ENCODE measurements around the gene CYB561. TPM values are rescaled to one million over a fixed set of nuclear protein-coding genes. Genes with fewer than 3 reads are reported as not detected.

The CYB561 gene
- total RNA-seq, 1 experiment from 2014 or later: 20.7 TPM

GRCh38 chr17:63451150-63451549, 5.0 kb upstream of the CYB561 start:
- no peak overlapping the region for H3K14ac ChIP-seq (ENCODE audit: insufficient read depth, low read length)
- no peak overlapping the region for H4K8ac ChIP-seq (replicated peaks; ENCODE audit: insufficient read length, low read depth, low read length)
- no peak overlapping the region for H3K18ac ChIP-seq (ENCODE audit: insufficient read length, low read depth, low read length)
- H3K27ac ChIP-seq (ENCODE audit: insufficient read length, low read depth, low read length): no peak overlapping the region
- peaks cover 19 to 29% of the 10 kb centered on the region in 2 experiments for H3K4me1 Mint-ChIP-seq
- H2AFZ ChIP-seq (ENCODE audit: low read length): no peak overlapping the region
- no peaks in the 10 kb centered on the region for H4K20me1 ChIP-seq (ENCODE audit: control insufficient read depth, insufficient read depth, insufficient read length)
- H3K23me2 ChIP-seq (ENCODE audit: insufficient read length, low read depth, low read length, poor library complexity, severe bottlenecking): peaks cover 7% of the 10 kb centered on the region
- H3K27ac Mint-ChIP-seq: no peak overlapping the region
- no peaks in the 10 kb centered on the region for H3K79me2 ChIP-seq (ENCODE audit: insufficient read depth, low read length)
- H3K9me3 Mint-ChIP-seq: peaks cover 8 to 10% of the 10 kb centered on the region in 2 experiments
- peaks cover 32% of the 10 kb centered on the region for H3K27me3 Mint-ChIP-seq (ENCODE audit: low read depth)
- H3K4me2 ChIP-seq (ENCODE audit: insufficient read depth, insufficient read length, low read length): no peak overlapping the region
- no peak overlapping the region for H2BK15ac ChIP-seq (ENCODE audit: low read depth, low read length)
- H3K27me3 ChIP-seq (ENCODE audit: insufficient read depth, low read length): no peaks in the 10 kb centered on the region
- no CpG with 5 or more reads among the region's 11 CpGs for WGBS (ENCODE audit: extremely low coverage, insufficient read length, low lambda C conversion rate)
- no peaks in the 10 kb centered on the region for H3K79me1 ChIP-seq (ENCODE audit: insufficient read depth, low read depth, low read length, poor library complexity, severe bottlenecking)
- H2AK5ac ChIP-seq (ENCODE audit: insufficient read length, low read length): no peak overlapping the region
- H3T11ph ChIP-seq (ENCODE audit: low read length): no peak overlapping the region
- no peak overlapping the region for H4K5ac ChIP-seq (ENCODE audit: insufficient read length, low read depth, low read length)
- H3K23ac ChIP-seq (ENCODE audit: insufficient read length, low read depth, low read length): no peak overlapping the region
- TF ChIP-seq CTCF (conservative IDR thresholded peaks at IDR 0.05): no peak
- no peak overlapping the region for H3K4ac ChIP-seq (ENCODE audit: low read depth, low read length)
- H3K56ac ChIP-seq (ENCODE audit: insufficient read length, low read depth, low read length): no peak overlapping the region
- no peak overlapping the region for H4K91ac ChIP-seq (ENCODE audit: insufficient read length, low read depth, low read length)
- H2BK20ac ChIP-seq (ENCODE audit: low read depth, low read length, poor library complexity, severe bottlenecking): no peak overlapping the region
- H3K36me3 Mint-ChIP-seq (ENCODE audit: insufficient read depth in 1 of 3, low read depth in 3 of 3): peaks cover 0 to 9% (median 3%) of the 10 kb centered on the region in 3 experiments; a peak in 3 of 7 replicates
- no peak overlapping the region for H2BK120ac ChIP-seq (ENCODE audit: low read depth, low read length, poor library complexity, severe bottlenecking)
- H3K9me3 ChIP-seq (ENCODE audit: control insufficient read depth, low read depth, low read length): no peaks in the 10 kb centered on the region
- H2BK5ac ChIP-seq (ENCODE audit: insufficient read length, low read length): no peak overlapping the region
- no peak for DNase-seq
- peaks cover 2% of the 10 kb centered on the region; the same call in 1 of the 2 replicates for H3K4me1 ChIP-seq (ENCODE audit: insufficient read depth, low read length)
- H3K9ac ChIP-seq (ENCODE audit: extremely low read depth, insufficient read length, low read length): no peak overlapping the region
- no peak overlapping the region for H3K4me3 Mint-ChIP-seq
- H2BK12ac ChIP-seq (ENCODE audit: insufficient read length, low read depth, low read length): no peak overlapping the region

Measured in H9 (cell line).